T-helper 22 cell (primary cell): ENCODE results near the gene POU3F3.

Experiments used
- DNase-seq: peaks from one replicate; pipeline ENCODE4 v3.0.0-alpha.2; 2020; ENCODE audit warnings: low read depth

The POU3F3 gene

GRCh38 chr2:104846786-104847585 lies 6.9 kb upstream of the POU3F3 start:
- DNase-seq, result no peak

GRCh38 chr2:104847586-104848160 lies 6.2 kb upstream of the POU3F3 start:
- no peak for DNase-seq

- no peak for DNase-seq
Observed at GRCh38 chr2:104848526-104848925, 5.4 kb upstream of the POU3F3 start.

GRCh38 chr2:104849101-104849500 lies 4.8 kb upstream of the POU3F3 start:
- DNase-seq, result no peak

- no peak for DNase-seq
Observed at GRCh38 chr2:104849618-104850141, 4.2 kb upstream of the POU3F3 start.

- DNase-seq, result no peak
Observed at GRCh38 chr2:104850361-104851290, 3.3 kb upstream of the POU3F3 start.

- no peak for DNase-seq
Observed at GRCh38 chr2:104851291-104852089, 2.4 kb upstream of the POU3F3 start.

GRCh38 chr2:104852090-104852666 lies 1.7 kb upstream of the POU3F3 start:
- DNase-seq, result no peak

- DNase-seq, result no peak
Observed at GRCh38 chr2:104854498-104855220, 744 bp downstream of the POU3F3 start.

GRCh38 chr2:104855221-104856085 lies 1.5 kb downstream of the POU3F3 start:
- no peak for DNase-seq

- no peak for DNase-seq
Observed at GRCh38 chr2:104856086-104856972, 2.4 kb downstream of the POU3F3 start.

- DNase-seq, result no peak
Observed at GRCh38 chr2:104856973-104857261, 3.0 kb downstream of the POU3F3 start.

GRCh38 chr2:104857262-104858005 lies 3.5 kb downstream of the POU3F3 start:
- DNase-seq, result no peak

- no peak for DNase-seq
Observed at GRCh38 chr2:104858006-104858978, 4.4 kb downstream of the POU3F3 start.

GRCh38 chr2:104859291-104859765 lies 5.4 kb downstream of the POU3F3 start:
- DNase-seq, result no peak

GRCh38 chr2:104859766-104860450 lies 6.0 kb downstream of the POU3F3 start:
- DNase-seq, result no peak
